HepG2 (cell line): ENCODE data around the gene HUNK. TPM values are rescaled to one million over a fixed set of nuclear protein-coding genes. Genes with fewer than 3 reads are reported as not detected.

Source experiments
- ATAC-seq: fragments of 200-7000 bp; cut with Tn5 transposase; 3 replicates; pipeline ENCODE4 v1.9.1; 2020; ENCODE audit warnings: mild to moderate bottlenecking, moderate library complexity
- BruUV-seq: library from RNA; stranded (reverse); fragments of 400-500 nt; replicated peaks from 2 replicates; lab custom pipeline; 2021; lab: Mats Ljungman, UMichigan
- CTCF ChIA-PET: fragments of 300-600 bp; formaldehyde crosslinking; extraction: SDS; loops from one replicate; lab custom pipeline; 2021; ENCODE audit warnings: low total read pairs, inconsistent platforms, low intra/inter-chr PET ratio; lab: Yijun Ruan, JAX
- POLR2A ChIA-PET: fragments of 350-600 bp; sonication (Branson Sonifier 250); formaldehyde crosslinking; loops from one replicate; lab custom pipeline; 2020; ENCODE audit warnings: antibody characterized with exemption, inconsistent platforms; lab: Yijun Ruan, JAX
- DNase-seq: peaks from one replicate; pipeline ENCODE4 v3.0.0-alpha.2; 2015; ENCODE audit warnings: low spot score
- FAIRE-seq: peaks from 3 replicates; lab custom pipeline; 2011; peaks lifted over from hg19 to GRCh38; lab: Jason Lieb, UNC
- H2AFZ ChIP-seq: one replicate; pipeline ENCODE4 v1.6.1; 2011; ENCODE audit warnings: low read length, inconsistent platforms
- H3K27ac ChIP-seq: fragments of 300-600 bp; 3 replicates; pipeline ENCODE4 v1.8.0; 2011; ENCODE audit warnings: mixed run types, mild to moderate bottlenecking, mixed read lengths, low read length, inconsistent platforms; ENCODE audit not compliant: insufficient read depth; ENCODE audit errors: extremely low read length
- H3K27me3 ChIP-seq, 2 experiments: fragments of 200-600 bp in 1 of 2; 2 replicates in 1 of 2; 3 replicates in 1 of 2; pipeline versions ENCODE4 v1.6.0 to v1.8.0; 2011; ENCODE audit warnings: low read length in 2 of 2, mild to moderate bottlenecking in 2 of 2, moderate library complexity in 2 of 2, inconsistent platforms in 1 of 2; ENCODE audit not compliant: insufficient read depth in 2 of 2, control insufficient read depth in 1 of 2
- H3K36me3 ChIP-seq, 2 experiments: fragments of 200-600 bp in 1 of 2; replicated peaks in 1 of 2; 2 replicates in 1 of 2; 3 replicates in 1 of 2; pipeline versions ENCODE4 v1.5.1 to v1.8.0; 2011; ENCODE audit warnings: low read length in 2 of 2, inconsistent platforms in 1 of 2; ENCODE audit not compliant: insufficient read depth in 2 of 2, control insufficient read depth in 1 of 2
- H3K4me1 ChIP-seq: 2 replicates; pipeline ENCODE4 v1.5.1; 2012; ENCODE audit warnings: low read length, inconsistent platforms; ENCODE audit not compliant: insufficient read depth
- H3K4me2 ChIP-seq: 2 replicates; pipeline ENCODE4 v1.6.0; 2011; ENCODE audit warnings: low read depth, low read length, inconsistent platforms
- H3K4me3 ChIP-seq, 3 experiments: fragments of 200-600 bp in 1 of 3; sonication (generic), shearing (Covaris generic) in 1 of 3; replicated peaks in 1 of 3; 2 replicates each; pipeline ENCODE4 v1.5.1; 2011 to 2016; ENCODE audit warnings: low read length in 3 of 3, inconsistent platforms in 2 of 3, low read depth in 2 of 3, mild to moderate bottlenecking in 2 of 3, control low read depth in 1 of 3, mixed read lengths in 1 of 3; ENCODE audit not compliant: insufficient read depth in 1 of 3
- H3K79me2 ChIP-seq: one replicate; pipeline ENCODE4 v1.6.1; 2011; ENCODE audit warnings: low read length, inconsistent platforms; ENCODE audit not compliant: insufficient read depth
- H3K9ac ChIP-seq: 2 replicates; pipeline ENCODE4 v1.6.0; 2011; ENCODE audit warnings: mild to moderate bottlenecking, low read depth, low read length, inconsistent platforms; ENCODE audit not compliant: insufficient read depth
- H3K9me3 ChIP-seq: 2 replicates; pipeline ENCODE4 v1.5.1; 2012; ENCODE audit warnings: mild to moderate bottlenecking, low read length
- H4K20me1 ChIP-seq: 2 replicates; pipeline ENCODE4 v1.6.0; 2011; ENCODE audit warnings: inconsistent platforms, mild to moderate bottlenecking, low read length, moderate library complexity; ENCODE audit not compliant: insufficient read depth
- ZNF567 ChIP-seq: sonication (generic); formaldehyde crosslinking; IDR thresholded peaks from 2 replicates; pipeline ENCODE4 v1.8.1; 2023; ENCODE audit warnings: mild to moderate bottlenecking, missing genetic modification reagents, borderline replicate concordance
- ZNF724P ChIP-seq: sonication (generic); formaldehyde crosslinking; IDR thresholded peaks from 2 replicates; pipeline ENCODE4 v1.8.0; 2022; ENCODE audit warnings: missing genetic modification reagents, borderline replicate concordance
- WGBS: methylation state at CpG from one replicate; pipeline ENCODE4 v1.1.6; 2017; ENCODE audit warnings: low lambda C conversion rate; 5-methylcytosine and 5-hydroxymethylcytosine counted together
- in situ Hi-C: cut with HindIII; loops from 2 replicates; pipeline ENCODE4 v1.10.0; 2017; ENCODE audit warnings: low pct_unique_long_range_greater_than_20kb; ENCODE audit not compliant: extremely low pct_ligation_motif_present
- intact Hi-C: fragments of 100-400 bp; cut with micrococcal nuclease; formaldehyde crosslinking; loops from one replicate; pipeline ENCODE4 v1.10.0; 2022; ENCODE audit not compliant: unreplicated experiment
- polyA plus RNA-seq, 8 experiments: library from polyadenylated mRNA; depleted of rRNA in 3 of 8; stranded (reverse) in 7 of 8; unstranded in 1 of 8; fragments of >200 nt; fragmentation: Illumina TruSeq in 4 of 8; extraction: Trizol in 4 of 8; gene quantifications; 2 replicates each; pipeline versions ENCODE4 v1.2.1 to v1.2.3, GENCODE V29; 2011 to 2016; ENCODE audit warnings: low read depth in 4 of 8, missing spikeins in 1 of 8, mixed read lengths in 1 of 8; ENCODE audit not compliant: insufficient read depth in 1 of 8
- total RNA-seq, 5 experiments: library from RNA; depleted of rRNA; stranded (reverse); fragments of >200 nt; fragmentation: Illumina TruSeq; extraction: Trizol; gene quantifications; 2 replicates each; pipeline ENCODE4 v1.2.3, GENCODE V29; 2016; ENCODE audit warnings: low read depth in 1 of 5
- TF ChIP-seq, protein P1 (sequence below): sonication (generic); formaldehyde crosslinking; IDR thresholded peaks from 2 replicates; pipeline ENCODE4 v1.5.1; 2020; ENCODE audit warnings: mild to moderate bottlenecking, missing genetic modification reagents, borderline replicate concordance
- TF ChIP-seq, protein P2 (sequence below): sonication (generic); formaldehyde crosslinking; IDR thresholded peaks from 2 replicates; pipeline ENCODE4 v1.4.0; 2020; ENCODE audit warnings: missing genetic modification reagents
- TF ChIP-seq, protein P3 (sequence below): sonication (generic); formaldehyde crosslinking; IDR thresholded peaks from 2 replicates; pipeline ENCODE4 v1.9.0; 2021; ENCODE audit warnings: missing genetic modification reagents, mild to moderate bottlenecking, borderline replicate concordance

The HUNK gene
- total and polyA plus RNA-seq, 2 of the 13 experiments (the other 11 are each of a cell fraction or from before 2014, with no cell fraction given) = 1.8 to 1.9 TPM

- Histone ChIP-seq H3K9me3 (no peaks in the 10 kb centered on the region), H2AFZ (no peak overlapping the region), H3K9ac (no peak overlapping the region), H3K36me3 (peaks cover 0 to 19% of the 10 kb centered on the region in 2 experiments; a peak in 3 of 5 replicates), H3K27ac (no peak overlapping the region), H3K27me3 (no peaks in the 10 kb centered on the region), H3K4me2 (no peak overlapping the region), H3K79me2 (no peaks in the 10 kb centered on the region), H4K20me1 (no peaks in the 10 kb centered on the region), H3K4me3 (no peak overlapping the region), H3K4me1 (peaks cover 20% of the 10 kb centered on the region)
- intact Hi-C loops = no loop called here
- ATAC-seq (no peak), DNase-seq (no peak), FAIRE-seq (no peak)
- CTCF ChIA-PET = no interaction called here
- TF ChIP-seq, protein P1, sequence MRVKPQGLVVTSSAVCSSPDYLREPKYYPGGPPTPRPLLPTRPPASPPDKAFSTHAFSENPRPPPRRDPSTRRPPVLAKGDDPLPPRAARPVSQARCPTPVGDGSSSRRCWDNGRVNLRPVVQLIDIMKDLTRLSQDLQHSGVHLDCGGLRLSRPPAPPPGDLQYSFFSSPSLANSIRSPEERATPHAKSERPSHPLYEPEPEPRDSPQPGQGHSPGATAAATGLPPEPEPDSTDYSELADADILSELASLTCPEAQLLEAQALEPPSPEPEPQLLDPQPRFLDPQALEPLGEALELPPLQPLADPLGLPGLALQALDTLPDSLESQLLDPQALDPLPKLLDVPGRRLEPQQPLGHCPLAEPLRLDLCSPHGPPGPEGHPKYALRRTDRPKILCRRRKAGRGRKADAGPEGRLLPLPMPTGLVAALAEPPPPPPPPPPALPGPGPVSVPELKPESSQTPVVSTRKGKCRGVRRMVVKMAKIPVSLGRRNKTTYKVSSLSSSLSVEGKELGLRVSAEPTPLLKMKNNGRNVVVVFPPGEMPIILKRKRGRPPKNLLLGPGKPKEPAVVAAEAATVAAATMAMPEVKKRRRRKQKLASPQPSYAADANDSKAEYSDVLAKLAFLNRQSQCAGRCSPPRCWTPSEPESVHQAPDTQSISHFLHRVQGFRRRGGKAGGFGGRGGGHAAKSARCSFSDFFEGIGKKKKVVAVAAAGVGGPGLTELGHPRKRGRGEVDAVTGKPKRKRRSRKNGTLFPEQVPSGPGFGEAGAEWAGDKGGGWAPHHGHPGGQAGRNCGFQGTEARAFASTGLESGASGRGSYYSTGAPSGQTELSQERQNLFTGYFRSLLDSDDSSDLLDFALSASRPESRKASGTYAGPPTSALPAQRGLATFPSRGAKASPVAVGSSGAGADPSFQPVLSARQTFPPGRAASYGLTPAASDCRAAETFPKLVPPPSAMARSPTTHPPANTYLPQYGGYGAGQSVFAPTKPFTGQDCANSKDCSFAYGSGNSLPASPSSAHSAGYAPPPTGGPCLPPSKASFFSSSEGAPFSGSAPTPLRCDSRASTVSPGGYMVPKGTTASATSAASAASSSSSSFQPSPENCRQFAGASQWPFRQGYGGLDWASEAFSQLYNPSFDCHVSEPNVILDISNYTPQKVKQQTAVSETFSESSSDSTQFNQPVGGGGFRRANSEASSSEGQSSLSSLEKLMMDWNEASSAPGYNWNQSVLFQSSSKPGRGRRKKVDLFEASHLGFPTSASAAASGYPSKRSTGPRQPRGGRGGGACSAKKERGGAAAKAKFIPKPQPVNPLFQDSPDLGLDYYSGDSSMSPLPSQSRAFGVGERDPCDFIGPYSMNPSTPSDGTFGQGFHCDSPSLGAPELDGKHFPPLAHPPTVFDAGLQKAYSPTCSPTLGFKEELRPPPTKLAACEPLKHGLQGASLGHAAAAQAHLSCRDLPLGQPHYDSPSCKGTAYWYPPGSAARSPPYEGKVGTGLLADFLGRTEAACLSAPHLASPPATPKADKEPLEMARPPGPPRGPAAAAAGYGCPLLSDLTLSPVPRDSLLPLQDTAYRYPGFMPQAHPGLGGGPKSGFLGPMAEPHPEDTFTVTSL (CRISPR knock-in tag) = no peak
- TF ChIP-seq, protein P2, sequence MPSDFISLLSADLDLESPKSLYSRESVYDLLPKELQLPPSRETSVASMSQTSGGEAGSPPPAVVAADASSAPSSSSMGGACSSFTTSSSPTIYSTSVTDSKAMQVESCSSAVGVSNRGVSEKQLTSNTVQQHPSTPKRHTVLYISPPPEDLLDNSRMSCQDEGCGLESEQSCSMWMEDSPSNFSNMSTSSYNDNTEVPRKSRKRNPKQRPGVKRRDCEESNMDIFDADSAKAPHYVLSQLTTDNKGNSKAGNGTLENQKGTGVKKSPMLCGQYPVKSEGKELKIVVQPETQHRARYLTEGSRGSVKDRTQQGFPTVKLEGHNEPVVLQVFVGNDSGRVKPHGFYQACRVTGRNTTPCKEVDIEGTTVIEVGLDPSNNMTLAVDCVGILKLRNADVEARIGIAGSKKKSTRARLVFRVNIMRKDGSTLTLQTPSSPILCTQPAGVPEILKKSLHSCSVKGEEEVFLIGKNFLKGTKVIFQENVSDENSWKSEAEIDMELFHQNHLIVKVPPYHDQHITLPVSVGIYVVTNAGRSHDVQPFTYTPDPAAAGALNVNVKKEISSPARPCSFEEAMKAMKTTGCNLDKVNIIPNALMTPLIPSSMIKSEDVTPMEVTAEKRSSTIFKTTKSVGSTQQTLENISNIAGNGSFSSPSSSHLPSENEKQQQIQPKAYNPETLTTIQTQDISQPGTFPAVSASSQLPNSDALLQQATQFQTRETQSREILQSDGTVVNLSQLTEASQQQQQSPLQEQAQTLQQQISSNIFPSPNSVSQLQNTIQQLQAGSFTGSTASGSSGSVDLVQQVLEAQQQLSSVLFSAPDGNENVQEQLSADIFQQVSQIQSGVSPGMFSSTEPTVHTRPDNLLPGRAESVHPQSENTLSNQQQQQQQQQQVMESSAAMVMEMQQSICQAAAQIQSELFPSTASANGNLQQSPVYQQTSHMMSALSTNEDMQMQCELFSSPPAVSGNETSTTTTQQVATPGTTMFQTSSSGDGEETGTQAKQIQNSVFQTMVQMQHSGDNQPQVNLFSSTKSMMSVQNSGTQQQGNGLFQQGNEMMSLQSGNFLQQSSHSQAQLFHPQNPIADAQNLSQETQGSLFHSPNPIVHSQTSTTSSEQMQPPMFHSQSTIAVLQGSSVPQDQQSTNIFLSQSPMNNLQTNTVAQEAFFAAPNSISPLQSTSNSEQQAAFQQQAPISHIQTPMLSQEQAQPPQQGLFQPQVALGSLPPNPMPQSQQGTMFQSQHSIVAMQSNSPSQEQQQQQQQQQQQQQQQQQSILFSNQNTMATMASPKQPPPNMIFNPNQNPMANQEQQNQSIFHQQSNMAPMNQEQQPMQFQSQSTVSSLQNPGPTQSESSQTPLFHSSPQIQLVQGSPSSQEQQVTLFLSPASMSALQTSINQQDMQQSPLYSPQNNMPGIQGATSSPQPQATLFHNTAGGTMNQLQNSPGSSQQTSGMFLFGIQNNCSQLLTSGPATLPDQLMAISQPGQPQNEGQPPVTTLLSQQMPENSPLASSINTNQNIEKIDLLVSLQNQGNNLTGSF (CRISPR knock-in tag) = no peak
- TF ChIP-seq ZNF567 = no peak
- TF ChIP-seq, protein P3, sequence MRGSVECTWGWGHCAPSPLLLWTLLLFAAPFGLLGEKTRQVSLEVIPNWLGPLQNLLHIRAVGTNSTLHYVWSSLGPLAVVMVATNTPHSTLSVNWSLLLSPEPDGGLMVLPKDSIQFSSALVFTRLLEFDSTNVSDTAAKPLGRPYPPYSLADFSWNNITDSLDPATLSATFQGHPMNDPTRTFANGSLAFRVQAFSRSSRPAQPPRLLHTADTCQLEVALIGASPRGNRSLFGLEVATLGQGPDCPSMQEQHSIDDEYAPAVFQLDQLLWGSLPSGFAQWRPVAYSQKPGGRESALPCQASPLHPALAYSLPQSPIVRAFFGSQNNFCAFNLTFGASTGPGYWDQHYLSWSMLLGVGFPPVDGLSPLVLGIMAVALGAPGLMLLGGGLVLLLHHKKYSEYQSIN (CRISPR knock-in tag) = no peak
- no peak for TF ChIP-seq ZNF724P (CRISPR knock-in tag)
- POLR2A ChIA-PET = no interaction called here
- no TSS peak for BruUV-seq
- in situ Hi-C loops = loop anchor here (25.0 kb wide), 1 partner anchor 275 kb away; no protein-coding TSS in a partner anchor
- WGBS = 74% methylated on average over 9 of the region's 9 CpGs
Observed at GRCh38 chr21:31987696-31988095, 114.9 kb downstream of the HUNK start.
